NCI-H774 (cell line): Measurements from ENCODE around the gene RAPGEF5.

ENCODE experiments used
- DNase-seq: peaks from one replicate; lab custom pipeline; 2025; lab: John Stamatoyannopoulos, UW

RAPGEF5 gene

GRCh38 chr7:22262538-22262937 lies 94.4 kb downstream of the RAPGEF5 start:
- DNase-seq: no peak

GRCh38 chr7:22256541-22257096 lies 100.3 kb downstream of the RAPGEF5 start:
- no peak for DNase-seq

- DNase-seq: no peak
Measured at GRCh38 chr7:22255834-22256233, 101.1 kb downstream of the RAPGEF5 start.

- no peak for DNase-seq
Measured at GRCh38 chr7:22255342-22255741, 101.6 kb downstream of the RAPGEF5 start.

- no peak for DNase-seq
Measured at GRCh38 chr7:22252936-22253536, 103.9 kb downstream of the RAPGEF5 start.

GRCh38 chr7:22252016-22252415 lies 104.9 kb downstream of the RAPGEF5 start:
- no peak for DNase-seq

GRCh38 chr7:22251281-22251680 lies 105.7 kb downstream of the RAPGEF5 start:
- peak; percentile 80 for DNase-seq

GRCh38 chr7:22250390-22250789 lies 106.6 kb downstream of the RAPGEF5 start:
- no peak for DNase-seq

GRCh38 chr7:22248111-22248809 lies 108.7 kb downstream of the RAPGEF5 start:
- no peak for DNase-seq

- DNase-seq: no peak
Measured at GRCh38 chr7:22241805-22242390, 115.1 kb downstream of the RAPGEF5 start.

GRCh38 chr7:22240904-22241571 lies 115.9 kb downstream of the RAPGEF5 start:
- no peak for DNase-seq

GRCh38 chr7:22238354-22239311 lies 118.3 kb downstream of the RAPGEF5 start:
- DNase-seq: no peak

- no peak for DNase-seq
Measured at GRCh38 chr7:22235134-22235533, 121.8 kb downstream of the RAPGEF5 start.

GRCh38 chr7:22234227-22234626 lies 122.7 kb downstream of the RAPGEF5 start:
- no peak for DNase-seq

GRCh38 chr7:22231806-22232205 lies 125.1 kb downstream of the RAPGEF5 start:
- DNase-seq: no peak

- no peak for DNase-seq
Measured at GRCh38 chr7:22231141-22231540, 125.8 kb downstream of the RAPGEF5 start.

GRCh38 chr7:22230238-22230637 lies 126.7 kb downstream of the RAPGEF5 start:
- no peak for DNase-seq

GRCh38 chr7:22229148-22229547 lies 127.8 kb downstream of the RAPGEF5 start:
- no peak for DNase-seq

- no peak for DNase-seq
Measured at GRCh38 chr7:22223807-22224206, 133.1 kb downstream of the RAPGEF5 start.

- no peak for DNase-seq
Measured at GRCh38 chr7:22220941-22221340, 136.0 kb downstream of the RAPGEF5 start.

- DNase-seq: no peak
Measured at GRCh38 chr7:22219739-22220493, 137.0 kb downstream of the RAPGEF5 start.
